NAMALWA (cell line): ENCODE measurements around the gene NADK2.
"Not testable (repeated sequence)": the region's sequence is repeated elsewhere in the genome, so short reads cannot be mapped to it uniquely, and the experiment has no call there.

Experiments used
- DNase-seq: peaks from one replicate; pipeline ENCODE4 v3.0.0-alpha.2; 2015; ENCODE audit warnings: low spot score

The NADK2 gene

GRCh38 chr5:36206913-36207312, 34.8 kb downstream of the NADK2 start:
- DNase-seq, result no peak

- DNase-seq, result no peak
Measured at GRCh38 chr5:36205329-36205728, 36.4 kb downstream of the NADK2 start.

GRCh38 chr5:36202521-36202961, 39.2 kb downstream of the NADK2 start:
- DNase-seq, result no peak

- DNase-seq, result no peak
Measured at GRCh38 chr5:36200513-36200912, 41.2 kb downstream of the NADK2 start.

GRCh38 chr5:36199620-36200019, 42.1 kb downstream of the NADK2 start:
- no peak for DNase-seq

- not testable (repeated sequence) for DNase-seq
Measured at GRCh38 chr5:36198783-36199182, 42.9 kb downstream of the NADK2 start.

GRCh38 chr5:36198281-36198680, 43.4 kb downstream of the NADK2 start:
- no peak for DNase-seq

- no peak for DNase-seq
Measured at GRCh38 chr5:36193746-36194145, 48.0 kb downstream of the NADK2 start.

- not testable (repeated sequence) for DNase-seq
Measured at GRCh38 chr5:36184408-36184807, 57.3 kb downstream of the NADK2 start.

- no peak for DNase-seq
Measured at GRCh38 chr5:36181774-36182173, 60.0 kb downstream of the NADK2 start.

- DNase-seq, result no peak
Measured at GRCh38 chr5:36180556-36181350, 61.0 kb downstream of the NADK2 start.

- no peak for DNase-seq
Measured at GRCh38 chr5:36179950-36180349, 61.8 kb downstream of the NADK2 start.

GRCh38 chr5:36178524-36178890, 63.2 kb downstream of the NADK2 start:
- no peak for DNase-seq

GRCh38 chr5:36177715-36178523, 63.8 kb downstream of the NADK2 start:
- peak; percentile 60 for DNase-seq

- DNase-seq, result peak; percentile 29
Measured at GRCh38 chr5:36177154-36177553, 64.6 kb downstream of the NADK2 start.

- no peak for DNase-seq
Measured at GRCh38 chr5:36175043-36175442, 66.7 kb downstream of the NADK2 start.

GRCh38 chr5:36174119-36174518, 67.6 kb downstream of the NADK2 start:
- DNase-seq, result no peak

GRCh38 chr5:36173426-36173825, 68.3 kb downstream of the NADK2 start:
- no peak for DNase-seq

- no peak for DNase-seq
Measured at GRCh38 chr5:36172599-36172998, 69.1 kb downstream of the NADK2 start.

- DNase-seq, result no peak
Measured at GRCh38 chr5:36170832-36171424, 70.8 kb downstream of the NADK2 start.

- DNase-seq, result no peak
Measured at GRCh38 chr5:36168737-36169136, 73.0 kb downstream of the NADK2 start.

- no peak for DNase-seq
Measured at GRCh38 chr5:36164461-36164860, 77.3 kb downstream of the NADK2 start.
